GM12872 (cell line): Measurements from ENCODE around the gene TMPRSS3.
A peak's percentile ranks its signal among the peaks of the same experiment; 100 is the strongest.

Experiments used
- TF ChIP-seq, protein P1 (sequence below): IDR thresholded peaks from 3 replicates; pipeline ENCODE4 v1.5.1; 2011; ENCODE audit warnings: low read depth, mild to moderate bottlenecking, low read length, moderate library complexity; ENCODE audit not compliant: insufficient read depth

TMPRSS3 gene

DNA sequence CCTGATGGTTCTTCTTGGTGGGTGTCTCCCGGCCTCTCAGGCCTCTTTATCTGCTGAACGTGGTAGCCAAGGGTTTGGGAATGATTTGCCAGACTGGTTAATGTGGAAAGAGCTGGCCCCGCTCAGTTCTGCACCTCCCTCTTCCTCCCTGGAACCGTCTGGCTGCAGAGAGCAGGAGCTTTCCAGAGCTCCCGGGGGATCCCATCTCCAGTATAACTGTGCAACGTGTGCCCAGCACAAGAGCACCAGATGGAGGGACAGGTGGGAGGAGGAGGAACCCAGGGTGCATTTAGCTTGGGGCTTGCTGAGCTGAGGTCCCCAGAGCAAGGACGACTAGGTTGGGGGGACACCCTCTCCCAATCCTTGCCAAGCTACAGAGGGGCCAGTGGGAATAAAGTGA lies 34.6 kb downstream of the TMPRSS3 start:
- TF ChIP-seq, protein P1, sequence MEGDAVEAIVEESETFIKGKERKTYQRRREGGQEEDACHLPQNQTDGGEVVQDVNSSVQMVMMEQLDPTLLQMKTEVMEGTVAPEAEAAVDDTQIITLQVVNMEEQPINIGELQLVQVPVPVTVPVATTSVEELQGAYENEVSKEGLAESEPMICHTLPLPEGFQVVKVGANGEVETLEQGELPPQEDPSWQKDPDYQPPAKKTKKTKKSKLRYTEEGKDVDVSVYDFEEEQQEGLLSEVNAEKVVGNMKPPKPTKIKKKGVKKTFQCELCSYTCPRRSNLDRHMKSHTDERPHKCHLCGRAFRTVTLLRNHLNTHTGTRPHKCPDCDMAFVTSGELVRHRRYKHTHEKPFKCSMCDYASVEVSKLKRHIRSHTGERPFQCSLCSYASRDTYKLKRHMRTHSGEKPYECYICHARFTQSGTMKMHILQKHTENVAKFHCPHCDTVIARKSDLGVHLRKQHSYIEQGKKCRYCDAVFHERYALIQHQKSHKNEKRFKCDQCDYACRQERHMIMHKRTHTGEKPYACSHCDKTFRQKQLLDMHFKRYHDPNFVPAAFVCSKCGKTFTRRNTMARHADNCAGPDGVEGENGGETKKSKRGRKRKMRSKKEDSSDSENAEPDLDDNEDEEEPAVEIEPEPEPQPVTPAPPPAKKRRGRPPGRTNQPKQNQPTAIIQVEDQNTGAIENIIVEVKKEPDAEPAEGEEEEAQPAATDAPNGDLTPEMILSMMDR: no peak

DNA sequence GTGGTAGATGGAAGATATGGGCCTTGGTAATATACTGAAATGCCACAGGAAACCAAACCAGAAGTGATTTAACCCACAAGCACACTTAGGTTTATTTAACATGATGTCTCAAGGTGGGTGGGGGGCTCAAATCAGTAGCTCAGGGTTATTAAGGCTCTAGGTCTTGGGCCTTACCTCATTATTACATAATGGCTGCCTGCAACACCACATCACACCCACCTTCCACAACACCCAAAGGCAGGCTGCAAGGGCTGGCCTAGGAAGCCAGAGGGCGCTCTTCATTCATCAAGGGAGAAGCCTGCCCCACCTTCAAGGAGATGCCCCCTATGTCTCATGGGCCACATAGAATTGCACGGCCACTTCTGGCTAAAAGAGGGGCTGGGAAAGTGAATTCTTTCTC lies 35.5 kb downstream of the TMPRSS3 start:
- TF ChIP-seq, protein P1: peak; percentile 43; the same call in 2 of the 3 replicates

DNA sequence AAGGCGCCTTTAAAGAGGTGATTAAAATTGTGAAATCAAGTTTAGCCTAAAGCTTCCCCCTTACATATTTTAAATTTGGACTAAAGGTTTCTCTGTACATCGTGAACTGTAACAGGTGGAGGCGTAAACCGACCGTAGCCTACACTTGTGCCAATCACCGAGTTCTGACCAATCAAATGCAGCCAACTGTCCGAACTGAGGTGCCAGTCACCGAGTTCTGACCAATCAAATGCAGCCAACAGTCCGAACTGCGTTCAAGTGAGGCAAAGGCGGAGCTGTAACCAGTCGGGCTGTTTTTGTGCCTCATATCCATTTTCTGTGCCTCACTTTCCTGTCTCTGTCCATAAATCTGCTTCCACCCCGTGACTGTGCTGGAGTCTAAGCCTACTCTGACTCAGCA lies 36.9 kb downstream of the TMPRSS3 start:
- TF ChIP-seq, protein P1: no peak

DNA sequence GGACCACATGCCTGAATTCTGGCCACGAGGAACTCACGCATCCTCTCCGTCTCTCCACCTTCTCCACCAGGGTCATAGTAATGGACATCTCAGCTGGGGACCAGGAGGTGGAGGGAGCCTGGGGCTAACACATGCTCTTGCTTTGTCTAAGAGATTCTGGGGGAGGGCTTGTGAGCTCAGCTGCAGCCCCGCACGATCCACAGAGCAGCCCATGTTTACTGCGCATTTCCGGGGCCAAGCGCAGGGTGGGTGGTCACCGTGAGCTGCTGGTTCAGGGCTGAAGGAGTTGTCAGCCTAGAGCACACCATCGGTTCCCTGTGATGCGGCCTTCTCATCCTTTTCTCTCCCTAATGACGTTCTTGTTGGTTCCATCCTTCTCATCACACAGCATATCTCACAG lies 37.6 kb downstream of the TMPRSS3 start:
- TF ChIP-seq, protein P1: no peak

DNA sequence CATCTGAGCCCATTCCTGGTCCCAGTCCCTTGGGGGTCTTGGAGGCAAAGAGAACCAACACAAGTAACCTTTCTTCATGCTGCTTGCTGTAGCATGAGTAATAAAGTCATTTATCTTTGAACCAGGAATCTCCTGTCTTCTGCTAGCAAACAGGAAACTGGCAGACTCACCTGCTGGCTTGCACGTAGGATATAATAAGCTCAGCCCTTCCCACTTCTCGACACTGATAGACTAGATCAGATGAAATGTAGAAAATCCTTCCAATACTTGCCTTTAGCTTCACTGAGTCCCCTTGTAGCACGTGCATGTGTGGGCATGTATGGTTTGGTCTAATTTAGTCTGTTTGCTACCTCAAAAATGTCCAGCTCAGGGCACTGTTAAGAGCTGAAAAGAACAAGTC lies 38.5 kb downstream of the TMPRSS3 start:
- TF ChIP-seq, protein P1: no peak

DNA sequence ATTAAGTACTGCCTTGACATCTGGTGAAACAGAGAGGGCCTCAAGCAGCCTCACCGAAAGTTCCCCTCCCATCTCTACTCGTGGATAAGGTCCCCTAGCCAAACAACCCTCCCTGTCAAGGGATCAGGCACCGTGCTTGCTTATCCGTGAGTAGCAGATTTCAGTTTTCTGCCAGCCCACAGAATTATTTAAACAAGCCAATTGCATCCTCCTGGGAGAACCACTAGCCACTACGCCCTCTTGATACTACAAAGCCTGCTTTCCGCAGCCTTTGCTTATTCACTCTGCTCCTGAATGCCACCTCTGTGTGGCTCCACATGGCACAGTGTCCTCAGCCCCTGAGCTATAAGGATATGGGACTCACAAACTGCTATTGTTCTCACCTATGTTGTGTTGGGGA lies 39.2 kb downstream of the TMPRSS3 start:
- TF ChIP-seq, protein P1: no peak

DNA sequence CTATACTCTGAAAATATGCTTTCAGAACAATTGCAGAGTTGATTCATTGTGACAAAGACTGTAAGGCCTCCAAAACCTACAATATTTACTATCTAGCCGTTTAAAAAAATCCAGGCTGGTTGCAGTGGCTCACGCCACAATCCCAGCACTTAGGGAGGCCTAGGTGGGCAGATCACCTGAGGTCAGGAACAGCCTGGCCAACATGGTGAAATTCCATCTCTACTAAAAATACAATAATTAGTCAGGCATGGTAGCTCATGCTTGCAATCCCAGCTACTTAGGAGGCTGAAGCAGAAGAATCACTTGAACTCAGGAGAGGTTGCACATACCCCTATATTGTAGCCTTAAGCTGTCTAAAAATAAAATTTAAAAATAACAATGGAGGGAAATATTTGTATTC lies 39.8 kb downstream of the TMPRSS3 start:
- TF ChIP-seq, protein P1: no peak

DNA sequence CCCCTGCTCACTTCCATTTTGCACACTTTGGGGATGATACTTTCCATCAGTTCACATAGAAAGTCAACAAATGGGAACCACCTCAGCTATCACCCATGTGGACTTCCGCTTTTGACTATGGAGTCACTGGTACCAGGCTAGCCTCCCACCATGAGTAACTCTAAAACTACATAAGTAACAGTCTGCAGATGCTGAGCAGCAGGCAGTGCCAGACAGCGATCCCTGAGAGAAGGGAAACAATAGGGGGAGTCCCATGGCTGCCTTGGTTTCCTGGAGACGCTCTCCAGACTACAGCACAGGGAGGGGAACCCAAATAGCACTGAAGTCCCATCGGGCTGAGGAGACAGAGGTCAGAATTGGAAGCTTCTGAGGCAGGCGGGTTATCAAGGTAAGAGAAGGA lies 42.2 kb downstream of the TMPRSS3 start:
- TF ChIP-seq, protein P1: no peak
